Hippocampal formation (tissue), 2 donors: Measurements from ENCODE around the gene CUL1.

Experiments used
- DNase-seq, 2 donors: peaks; one replicate each; lab custom pipeline; 2025; lab: John Stamatoyannopoulos, UW

The CUL1 gene

DNA sequence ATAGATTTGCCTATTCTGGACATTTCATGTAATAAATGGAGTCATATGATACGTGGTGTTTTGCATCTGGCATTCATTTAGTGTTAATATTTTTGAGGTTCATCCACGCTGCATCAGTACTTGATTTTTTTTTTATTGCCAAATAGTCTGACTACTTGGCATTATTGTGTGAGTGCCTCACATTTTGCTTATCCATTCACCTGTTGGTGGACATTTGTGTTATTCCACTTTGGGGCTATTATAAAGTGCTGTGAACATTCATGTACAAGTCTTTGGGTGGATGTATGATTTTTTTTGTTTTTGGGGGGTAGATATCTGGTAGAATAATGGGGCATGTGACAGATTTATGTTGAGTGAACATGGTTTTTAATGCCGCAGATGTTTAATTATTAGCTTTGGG, 19.7 kb downstream of the CUL1 start:
- DNase-seq = no peak

DNA sequence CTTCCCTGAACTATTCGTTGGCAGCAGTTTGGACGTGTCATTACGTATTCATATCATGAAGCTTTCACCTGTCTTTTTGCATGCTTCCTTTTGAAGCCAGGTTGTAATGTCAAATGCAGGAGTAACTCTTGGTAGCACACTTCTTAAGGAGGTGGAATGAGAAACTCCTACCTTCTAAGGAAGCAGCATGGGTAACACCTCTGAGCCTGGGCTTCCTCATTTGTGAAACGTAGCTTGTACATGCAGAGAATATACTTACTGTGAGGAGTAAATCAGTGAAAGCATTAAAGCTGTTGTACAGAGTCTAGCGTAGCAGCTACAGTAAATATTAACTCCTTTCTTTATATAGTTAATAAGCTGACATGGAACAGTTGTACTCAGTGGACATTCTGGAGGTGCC, 21.1 kb downstream of the CUL1 start:
- DNase-seq = no peak

DNA sequence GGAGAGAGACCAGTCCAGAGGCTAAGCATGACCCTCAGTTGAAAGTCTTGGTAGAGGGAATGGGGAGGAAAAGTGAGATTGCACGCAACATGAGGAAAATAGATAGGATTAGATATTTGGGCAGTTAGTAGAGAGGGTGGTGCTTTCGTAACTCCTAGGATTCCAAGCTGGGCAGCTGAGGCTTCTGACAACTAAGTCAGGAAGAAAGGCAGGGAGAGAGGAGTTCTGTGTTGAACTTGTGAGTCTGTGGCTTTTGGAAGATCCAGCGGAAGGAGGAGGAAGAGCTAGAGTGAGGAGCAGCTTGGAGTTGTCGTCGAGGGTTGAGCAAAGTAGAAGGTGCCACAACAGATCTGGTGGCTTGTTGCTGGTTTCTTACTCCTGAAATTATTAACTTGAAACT, 21.8 kb downstream of the CUL1 start:
- no peak for DNase-seq

DNA sequence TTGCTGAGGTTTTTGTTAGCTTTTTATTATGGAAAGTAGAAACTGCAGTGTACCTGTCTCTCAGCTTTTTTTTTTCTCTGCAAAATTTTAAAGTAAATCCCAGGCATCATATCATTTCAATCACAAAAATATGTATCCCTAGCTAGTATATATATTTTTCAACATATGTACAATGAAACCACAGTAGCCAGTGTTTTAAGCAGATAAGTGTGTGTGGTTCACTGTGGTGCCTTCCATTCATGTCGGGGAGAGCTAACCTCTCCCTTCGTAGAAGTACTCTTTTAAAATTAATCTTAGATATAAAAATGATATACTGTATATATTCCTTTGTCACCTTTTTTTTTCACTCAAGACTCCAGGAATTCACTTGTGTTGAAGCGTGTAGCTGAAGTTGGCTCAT, 22.7 kb downstream of the CUL1 start:
- DNase-seq = no peak

DNA sequence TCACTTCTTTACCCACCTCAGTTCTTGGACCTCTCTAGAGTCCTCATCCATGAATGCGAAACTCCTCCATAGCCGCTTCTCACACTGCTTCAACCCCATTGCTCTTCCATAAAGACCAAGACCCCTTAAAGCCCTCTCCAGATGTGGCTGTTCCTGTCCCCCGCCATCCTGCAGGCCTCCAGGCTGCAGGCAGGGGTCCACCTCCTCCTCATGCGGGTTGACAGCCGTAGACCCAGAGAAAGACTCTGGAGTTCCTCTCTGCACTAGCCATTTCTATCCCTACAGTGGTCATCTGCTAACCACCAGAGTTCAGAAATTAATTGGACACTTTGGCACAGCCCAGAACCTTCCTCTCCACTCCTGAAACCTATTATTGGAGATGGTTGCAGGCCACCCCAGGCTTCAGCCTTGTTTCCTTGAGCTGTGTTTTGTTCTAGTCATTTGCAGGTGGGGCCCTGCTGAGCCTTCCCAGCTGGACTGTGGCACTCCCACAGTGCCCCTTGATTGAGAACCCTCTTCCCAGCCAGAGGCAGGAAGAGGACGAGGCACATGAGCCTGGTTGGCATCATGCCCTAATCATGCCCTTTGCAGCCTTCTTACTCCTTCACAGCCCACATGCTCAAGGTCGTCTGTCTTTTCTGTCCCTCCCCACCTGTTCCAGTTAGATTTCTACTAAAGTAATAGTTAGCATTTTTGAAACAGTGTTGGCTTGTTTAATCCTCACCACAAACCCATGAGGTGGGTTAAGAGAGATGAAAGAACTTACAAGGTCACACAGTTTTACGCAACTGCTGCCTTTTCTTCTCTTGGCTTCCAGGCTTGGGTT, 23.9 kb downstream of the CUL1 start:
- no peak for DNase-seq

DNA sequence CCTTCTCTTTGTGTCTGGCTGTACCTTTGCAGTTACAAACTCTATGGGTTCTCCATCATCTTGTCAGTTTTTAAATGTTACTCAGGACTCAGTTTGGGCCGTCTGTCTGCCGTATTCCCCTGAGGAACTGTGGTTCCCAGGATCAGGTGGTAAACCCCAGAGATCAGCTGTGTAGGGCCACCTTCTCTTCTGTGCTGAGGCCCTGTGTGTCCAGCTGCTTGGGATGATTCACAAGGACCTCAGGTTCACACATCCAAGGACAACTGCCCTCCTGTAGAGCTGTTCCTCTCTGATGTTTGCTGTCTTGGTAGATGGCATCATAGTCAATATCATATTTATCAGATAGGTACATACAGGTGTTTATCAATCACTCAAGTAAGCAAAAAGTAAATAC, 24.5 kb downstream of the CUL1 start:
- DNase-seq = no peak

DNA sequence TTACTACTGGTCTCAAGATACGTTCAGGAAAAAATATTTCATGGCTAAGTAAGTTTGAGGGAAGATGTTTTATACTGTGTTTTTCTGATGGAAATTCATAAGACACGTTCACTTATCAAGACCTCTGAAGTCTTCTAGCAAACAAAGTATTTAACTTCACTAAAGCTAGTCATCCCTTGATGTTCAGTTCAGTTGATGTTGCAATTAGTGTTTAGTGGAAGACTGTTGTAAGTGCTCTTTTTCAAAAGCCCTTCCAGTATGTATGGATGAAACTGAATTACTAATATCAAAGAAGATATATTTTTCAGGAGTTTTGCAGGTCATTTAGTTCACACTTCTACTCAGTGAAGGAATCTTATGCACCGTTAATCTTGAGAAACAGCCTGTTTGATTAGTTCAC, 25.1 kb downstream of the CUL1 start:
- no peak for DNase-seq

DNA sequence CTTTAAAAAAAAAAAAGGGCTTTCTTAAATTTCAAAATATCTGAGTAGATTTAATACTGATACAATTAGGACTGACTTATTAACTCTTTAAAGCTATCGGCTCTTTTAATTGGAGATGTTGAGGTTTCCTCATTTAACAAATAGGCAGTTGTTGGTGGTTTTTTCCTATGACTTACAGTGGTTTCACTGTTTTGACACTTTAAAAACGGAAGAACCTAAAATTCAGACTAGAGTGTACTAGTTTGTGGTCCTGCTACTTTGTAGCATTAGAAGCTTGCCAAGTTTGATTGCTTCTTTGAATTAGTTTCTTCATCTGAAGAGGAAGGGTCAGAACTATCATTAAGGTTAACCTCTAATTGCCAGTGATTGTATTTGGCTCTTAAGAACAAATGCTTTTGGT, 27.7 kb downstream of the CUL1 start:
- DNase-seq = no peak

DNA sequence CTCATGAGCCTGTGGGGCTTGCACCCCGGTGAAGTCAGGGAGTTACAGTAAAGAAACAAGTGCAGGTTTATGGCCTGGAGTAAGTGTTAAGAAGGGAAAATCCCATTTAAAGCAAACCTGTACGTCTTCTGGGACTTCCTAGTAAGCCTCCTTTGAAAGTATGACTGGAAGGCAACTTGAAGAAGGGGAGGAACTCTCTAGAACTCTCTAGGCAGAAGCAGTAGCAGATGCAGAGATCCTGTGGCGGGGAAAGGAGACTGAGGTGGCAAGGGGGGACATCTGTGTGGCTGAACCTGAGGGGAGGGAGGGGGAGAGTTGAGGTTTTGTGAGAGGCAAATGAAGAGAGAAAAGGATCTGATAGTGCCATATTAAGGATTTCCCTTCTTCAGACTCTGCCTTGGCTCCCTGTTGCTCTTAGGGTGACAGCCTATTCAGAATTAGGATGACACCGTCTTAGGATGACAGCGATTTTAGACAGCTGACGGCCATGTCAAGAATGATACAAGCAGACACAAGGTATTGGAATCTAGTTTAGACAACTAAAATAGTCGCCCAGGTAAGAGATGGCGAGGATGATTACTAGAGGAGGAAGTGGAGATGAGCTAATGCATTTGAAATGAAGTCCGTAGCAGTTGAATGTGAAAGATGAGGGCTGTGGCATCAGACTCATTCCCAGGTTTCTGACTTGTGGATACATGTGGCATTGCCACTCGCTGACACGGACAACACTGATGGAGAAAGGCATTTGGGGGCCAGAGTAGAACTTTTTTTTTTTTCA, 29.0 kb downstream of the CUL1 start:
- no peak for DNase-seq

DNA sequence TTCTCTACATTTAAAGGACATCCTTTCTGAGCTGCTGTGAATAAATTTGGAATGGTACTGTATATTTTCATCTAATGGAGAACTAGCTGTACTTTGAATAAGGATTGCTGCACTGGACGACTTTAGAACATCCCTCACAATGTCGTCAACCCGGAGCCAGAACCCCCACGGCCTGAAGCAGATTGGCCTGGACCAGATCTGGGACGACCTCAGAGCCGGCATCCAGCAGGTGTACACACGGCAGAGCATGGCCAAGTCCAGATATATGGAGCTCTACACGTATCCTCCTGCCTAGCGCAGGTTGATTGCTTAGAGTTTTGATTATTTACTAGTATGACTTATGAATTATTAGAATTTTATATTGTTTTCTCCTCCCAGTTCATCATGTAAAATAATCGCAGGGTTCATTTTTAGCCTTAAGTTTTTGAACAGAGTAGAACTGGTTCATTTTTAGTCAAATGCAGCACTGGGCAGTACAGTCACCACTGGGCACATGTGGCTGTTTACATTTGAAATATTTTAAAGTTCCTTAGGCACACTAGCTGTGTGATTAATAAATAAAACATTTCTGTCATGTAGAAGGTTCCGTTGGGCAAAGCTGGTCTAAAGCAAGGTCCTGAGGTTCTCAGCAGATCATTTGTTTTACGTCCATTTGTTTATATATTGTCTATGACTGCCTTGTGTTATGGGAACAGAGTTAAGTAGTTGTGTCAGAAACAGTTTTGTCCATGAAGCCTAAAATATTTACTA, 31.5 kb downstream of the CUL1 start:
- no peak for DNase-seq

DNA sequence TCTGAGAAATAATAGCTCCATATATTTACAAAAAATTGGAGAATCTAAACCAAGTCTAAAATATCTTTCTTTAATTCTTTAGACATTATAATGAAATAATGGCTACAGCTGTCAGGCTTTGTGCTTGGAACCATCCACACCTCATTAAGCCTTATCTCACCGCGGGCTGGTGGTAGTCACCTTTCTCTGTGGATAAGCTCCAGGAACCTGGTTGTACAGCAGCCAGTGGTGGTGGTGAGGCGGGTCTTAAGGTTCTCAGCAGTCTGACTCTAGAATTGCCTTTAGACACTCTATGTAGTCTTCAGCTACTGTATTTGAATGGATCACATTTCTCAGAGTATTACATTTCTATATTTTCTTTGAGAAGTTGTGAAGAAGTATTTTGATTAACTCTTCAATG, 34.2 kb downstream of the CUL1 start:
- DNase-seq = no peak

DNA sequence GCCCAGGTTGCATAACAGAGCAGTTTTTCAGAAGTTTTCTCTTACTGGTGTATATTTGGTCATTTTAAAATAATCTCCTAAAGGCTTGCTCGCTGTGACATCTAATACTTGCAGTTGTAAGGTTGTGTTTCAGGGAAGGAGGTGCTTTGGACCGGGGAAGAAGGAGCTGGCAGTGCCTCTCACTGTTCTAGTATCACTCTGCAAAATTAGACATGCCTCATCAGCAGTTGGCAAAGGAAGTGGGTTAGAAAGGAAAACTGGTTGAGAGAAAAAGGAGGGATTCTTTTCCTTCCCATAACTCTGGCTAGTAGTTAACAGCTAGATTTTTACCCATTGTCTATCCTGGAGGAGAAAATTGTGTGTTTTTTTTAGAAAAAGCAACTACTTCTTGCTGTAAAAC, 34.8 kb downstream of the CUL1 start:
- DNase-seq = no peak

DNA sequence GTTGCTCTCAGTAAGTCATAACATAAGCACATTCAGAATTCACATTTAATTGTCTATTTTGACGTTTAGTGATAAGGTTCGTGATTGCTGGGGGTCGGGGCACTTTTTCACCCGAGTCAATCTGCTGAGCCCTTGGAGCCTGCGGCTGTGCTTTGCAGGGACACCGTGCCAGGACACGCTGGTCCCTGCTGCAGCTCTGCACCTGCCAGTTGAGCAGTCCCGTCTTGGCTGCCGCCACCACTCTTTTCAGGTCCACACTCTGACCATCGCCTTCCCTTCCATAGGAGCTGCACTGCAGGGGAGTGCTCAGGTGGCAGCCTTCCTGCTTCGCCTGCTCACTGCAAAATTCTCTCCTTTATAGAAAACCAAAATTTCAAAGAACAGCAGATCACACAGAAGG, 36.4 kb downstream of the CUL1 start:
- DNase-seq = no peak

DNA sequence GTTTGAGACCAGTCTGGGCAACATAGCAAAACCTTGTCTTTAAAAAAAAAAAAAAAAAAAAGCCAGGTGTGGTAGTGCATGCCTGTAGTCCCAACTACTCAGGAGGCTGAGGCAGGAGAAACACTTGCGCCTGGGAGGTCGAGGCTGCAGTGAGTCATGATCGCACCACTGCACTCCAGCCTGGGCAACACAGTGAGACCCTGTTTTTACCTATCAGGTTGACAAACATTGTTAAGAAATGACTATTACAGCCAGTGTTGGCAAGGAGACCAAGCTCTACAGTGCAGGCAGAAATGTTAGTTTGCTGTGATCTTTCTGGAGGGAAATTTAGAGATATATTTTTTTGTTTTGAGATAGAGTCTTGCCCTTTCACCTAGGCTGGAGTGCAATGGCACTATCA, 37.3 kb downstream of the CUL1 start:
- no peak for DNase-seq

DNA sequence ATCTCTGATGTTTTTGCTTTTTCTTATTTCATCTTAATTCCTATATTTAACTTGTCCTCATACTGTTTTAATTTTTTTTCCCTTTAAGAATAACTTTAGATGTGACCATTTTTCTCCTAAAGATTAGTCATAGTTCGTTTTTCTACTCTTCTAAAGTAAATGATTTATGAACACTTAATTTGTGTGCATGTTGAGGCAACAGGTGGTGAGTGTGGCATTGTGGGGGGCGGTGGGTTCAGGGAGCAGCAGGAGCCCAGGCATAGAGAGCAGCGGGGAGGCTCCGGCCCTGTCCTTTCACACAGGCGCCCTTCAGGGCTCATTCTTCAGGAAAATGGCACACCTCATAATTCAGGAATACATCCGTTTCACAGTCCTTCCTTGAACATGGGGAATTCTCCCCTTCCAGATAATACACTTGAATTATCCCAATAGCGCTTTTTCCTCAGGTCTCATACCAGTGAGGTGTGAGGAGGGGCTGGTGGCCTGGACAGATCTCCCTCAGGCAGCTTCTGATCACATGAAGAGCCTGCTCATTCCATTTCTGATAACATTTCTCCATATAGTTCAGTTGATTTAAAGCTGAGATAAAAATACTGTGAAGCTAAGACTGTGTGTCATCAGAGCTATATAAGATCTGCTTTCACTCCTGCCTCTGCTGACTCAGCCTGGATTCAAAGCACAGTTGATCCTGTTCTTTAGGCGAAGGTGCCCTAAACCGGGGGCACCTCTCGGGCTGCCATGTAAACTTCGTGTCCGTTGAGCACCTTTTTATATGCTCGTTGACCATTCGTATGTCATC, 40.2 kb downstream of the CUL1 start:
- no peak for DNase-seq

DNA sequence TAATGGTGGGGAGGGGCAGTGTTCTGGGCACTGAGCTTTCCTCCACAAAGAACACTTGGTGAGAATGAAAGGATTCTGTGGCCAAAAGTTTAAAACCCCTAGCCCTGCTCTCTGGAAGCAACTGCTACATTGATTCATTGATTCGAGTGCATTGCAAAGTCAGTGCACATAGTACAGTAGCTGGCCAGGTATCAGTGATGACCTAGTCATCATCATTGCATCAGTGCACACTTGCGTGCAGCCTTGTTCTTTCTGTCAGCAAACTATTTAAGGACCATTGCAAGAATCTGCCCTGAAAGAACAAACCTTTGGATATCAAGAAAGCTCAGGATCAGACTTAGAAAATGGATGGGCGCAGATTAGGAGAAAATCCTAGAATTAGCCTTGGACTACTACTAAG, 47.4 kb downstream of the CUL1 start:
- no peak for DNase-seq

DNA sequence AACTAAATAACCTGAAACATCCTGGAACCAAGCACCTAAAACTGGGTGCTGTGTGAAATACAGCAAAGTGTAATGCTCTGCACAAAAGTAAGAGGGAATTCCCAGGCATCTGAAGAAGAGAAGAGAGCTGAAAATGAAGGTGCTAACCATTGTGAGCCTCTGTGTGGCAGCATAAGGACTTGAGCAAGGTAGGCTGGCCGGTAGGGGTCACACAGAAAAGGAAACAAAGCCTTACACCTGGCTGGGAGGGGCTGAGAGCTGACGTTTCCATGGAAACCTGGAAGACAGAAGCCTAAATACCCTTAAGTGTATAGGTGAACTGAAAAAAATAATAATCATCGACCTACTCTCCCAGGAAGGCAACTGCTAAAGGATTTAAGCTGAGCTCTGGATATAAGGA, 48.6 kb downstream of the CUL1 start:
- no peak for DNase-seq

DNA sequence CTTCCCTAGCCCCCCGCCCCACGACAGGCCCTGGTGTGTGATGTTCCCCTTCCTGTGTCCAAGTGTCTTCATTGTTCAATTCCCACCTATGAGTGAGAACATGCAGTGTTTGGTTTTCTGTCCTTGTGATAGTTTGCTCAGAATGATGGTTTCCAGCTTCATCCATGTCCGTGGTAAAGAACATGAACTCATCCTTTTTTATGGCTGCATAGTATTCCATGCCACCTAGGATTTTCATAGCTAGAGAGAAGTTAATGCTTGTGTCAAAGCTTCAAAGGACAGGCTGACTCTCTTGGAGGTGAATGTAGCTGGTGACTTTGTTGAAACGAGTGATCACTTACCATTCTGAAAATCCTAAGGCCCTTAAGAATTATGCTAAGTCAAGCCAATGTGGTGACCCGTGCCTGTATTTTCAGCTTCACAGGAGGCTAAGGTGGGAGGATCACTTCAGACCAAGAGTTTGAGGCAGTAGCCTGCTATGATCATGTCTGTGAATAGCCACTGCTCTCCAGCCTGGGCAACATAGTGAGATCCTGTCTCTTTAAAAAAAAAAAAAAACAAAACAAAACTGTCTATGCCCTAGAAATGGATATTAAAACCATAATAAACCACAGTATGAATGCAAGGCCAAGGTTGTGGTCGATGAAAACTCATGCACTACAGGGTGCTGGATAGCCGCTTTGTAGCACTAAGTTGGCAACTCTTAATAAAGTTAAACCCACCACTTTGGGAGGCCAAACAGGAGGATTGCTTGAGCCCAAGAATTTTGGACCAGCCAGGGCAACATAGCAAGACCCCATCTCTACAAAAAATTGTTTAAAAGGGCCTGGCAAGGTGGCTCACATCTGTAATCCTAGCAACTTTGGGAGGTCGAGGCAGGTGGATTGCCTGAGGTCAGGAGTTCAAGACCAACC, 52.0 kb downstream of the CUL1 start:
- no peak for DNase-seq

DNA sequence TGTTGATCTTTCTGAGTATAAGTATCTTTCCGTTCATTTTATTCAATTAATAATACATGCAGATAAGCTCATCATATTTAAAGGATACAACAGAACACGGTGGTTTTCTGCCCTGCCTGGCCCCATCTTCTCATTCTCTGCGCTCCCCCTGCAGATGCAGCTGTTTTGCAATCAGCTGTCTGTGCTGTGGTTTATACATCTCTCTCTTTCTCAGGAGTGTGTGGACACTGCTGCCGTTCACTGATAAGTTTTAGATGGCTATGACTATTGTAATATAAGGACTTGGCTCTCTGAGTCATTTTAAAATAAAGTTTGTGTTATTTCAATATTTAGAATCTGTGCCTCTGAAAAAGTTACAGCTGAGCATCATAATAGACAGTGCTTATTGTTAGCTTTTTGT, 54.5 kb downstream of the CUL1 start:
- DNase-seq = no peak

DNA sequence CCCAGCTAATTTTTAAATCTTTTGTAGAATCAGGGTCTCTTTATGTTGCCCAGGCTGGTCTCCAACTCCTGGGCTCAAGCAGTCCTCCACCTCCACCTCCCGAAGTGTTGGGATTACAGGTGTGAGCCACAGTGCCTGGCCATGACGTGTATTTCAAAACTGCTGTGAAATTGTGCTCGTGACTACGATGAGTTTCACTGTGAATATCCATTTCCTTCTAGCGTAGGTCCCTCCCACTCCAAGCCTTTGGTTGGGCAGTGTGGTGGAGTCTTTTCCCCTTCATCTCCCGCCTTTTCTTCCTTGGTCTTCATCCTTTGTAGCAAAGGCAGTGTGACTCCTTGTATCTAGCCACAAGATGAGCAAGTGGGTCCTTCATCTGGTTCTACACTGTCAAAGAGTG, 56.2 kb downstream of the CUL1 start:
- DNase-seq = no peak
